ENCODE measurements around the gene ZP2.

DNA sequence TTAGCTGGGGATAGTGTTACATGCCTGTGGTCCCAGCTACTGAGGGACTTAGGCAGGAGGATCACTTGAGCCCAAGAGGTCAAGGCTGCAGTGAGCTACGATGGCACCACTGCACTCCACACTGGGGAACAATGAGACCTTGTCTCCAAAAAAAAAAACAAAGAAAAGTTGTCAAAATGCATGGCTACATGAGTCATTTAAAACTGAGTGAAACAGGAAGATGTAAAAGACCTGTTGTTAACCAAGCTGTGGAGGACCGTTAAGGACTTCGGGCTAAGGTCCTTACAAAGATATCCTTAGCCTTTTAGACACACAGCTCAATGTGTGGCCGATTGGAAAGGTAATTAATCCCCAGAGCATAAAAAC, 25.1 kb downstream of the ZP2 start:
- TF ChIP-seq EP300 (IDR thresholded peaks at IDR 0.05; ENCODE audit: borderline replicate concordance): no peak
- no peak for TF ChIP-seq FOXM1 (IDR thresholded peaks at IDR 0.05; ENCODE audit: borderline replicate concordance, low read depth)
- TF ChIP-seq, protein P1, sequence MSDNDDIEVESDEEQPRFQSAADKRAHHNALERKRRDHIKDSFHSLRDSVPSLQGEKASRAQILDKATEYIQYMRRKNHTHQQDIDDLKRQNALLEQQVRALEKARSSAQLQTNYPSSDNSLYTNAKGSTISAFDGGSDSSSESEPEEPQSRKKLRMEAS (IDR thresholded peaks at IDR 0.05): no peak
- no peak for TF ChIP-seq YY1 (IDR thresholded peaks at IDR 0.05; ENCODE audit: low read depth)
- TF ChIP-seq RAD21 (IDR thresholded peaks at IDR 0.05; ENCODE audit: low read depth): no peak
- TF ChIP-seq CEBPB (IDR thresholded peaks at IDR 0.05): no peak
- TF ChIP-seq, protein P2, sequence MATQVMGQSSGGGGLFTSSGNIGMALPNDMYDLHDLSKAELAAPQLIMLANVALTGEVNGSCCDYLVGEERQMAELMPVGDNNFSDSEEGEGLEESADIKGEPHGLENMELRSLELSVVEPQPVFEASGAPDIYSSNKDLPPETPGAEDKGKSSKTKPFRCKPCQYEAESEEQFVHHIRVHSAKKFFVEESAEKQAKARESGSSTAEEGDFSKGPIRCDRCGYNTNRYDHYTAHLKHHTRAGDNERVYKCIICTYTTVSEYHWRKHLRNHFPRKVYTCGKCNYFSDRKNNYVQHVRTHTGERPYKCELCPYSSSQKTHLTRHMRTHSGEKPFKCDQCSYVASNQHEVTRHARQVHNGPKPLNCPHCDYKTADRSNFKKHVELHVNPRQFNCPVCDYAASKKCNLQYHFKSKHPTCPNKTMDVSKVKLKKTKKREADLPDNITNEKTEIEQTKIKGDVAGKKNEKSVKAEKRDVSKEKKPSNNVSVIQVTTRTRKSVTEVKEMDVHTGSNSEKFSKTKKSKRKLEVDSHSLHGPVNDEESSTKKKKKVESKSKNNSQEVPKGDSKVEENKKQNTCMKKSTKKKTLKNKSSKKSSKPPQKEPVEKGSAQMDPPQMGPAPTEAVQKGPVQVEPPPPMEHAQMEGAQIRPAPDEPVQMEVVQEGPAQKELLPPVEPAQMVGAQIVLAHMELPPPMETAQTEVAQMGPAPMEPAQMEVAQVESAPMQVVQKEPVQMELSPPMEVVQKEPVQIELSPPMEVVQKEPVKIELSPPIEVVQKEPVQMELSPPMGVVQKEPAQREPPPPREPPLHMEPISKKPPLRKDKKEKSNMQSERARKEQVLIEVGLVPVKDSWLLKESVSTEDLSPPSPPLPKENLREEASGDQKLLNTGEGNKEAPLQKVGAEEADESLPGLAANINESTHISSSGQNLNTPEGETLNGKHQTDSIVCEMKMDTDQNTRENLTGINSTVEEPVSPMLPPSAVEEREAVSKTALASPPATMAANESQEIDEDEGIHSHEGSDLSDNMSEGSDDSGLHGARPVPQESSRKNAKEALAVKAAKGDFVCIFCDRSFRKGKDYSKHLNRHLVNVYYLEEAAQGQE (IDR thresholded peaks at IDR 0.05; ENCODE audit: low read depth): no peak
